Measurements from ENCODE around the gene PRR33. TPM values are rescaled to one million over a fixed set of nuclear protein-coding genes. Genes with fewer than 3 reads are reported as not detected.

PRR33 gene
- polyA plus RNA-seq, 2 of the 4 experiments (the other 2 are of a cell fraction) = not detected

DNA sequence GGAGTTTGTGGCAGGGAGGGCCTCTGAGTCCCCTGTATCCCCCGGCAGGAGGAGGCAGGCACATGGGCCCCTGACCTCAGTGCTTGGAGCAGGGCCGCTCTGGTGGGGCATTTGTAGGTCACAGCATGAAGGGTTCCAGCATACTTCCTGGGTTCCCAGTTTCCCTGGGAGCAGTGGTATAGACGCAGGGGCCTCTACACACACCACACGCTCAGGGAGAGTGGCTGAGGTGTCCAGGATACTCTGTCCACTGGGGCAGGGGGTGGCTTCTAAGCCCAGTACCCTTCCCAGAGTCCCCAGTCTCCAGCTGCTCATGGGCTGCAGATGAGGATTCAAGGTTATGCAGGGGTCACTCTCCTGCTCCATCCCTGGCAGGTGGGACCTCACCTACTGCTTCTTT is 32.7 kb downstream of the PRR33 start:
- peak overlapping the region in 1 of 2 experiments; percentile 7; a peak in 1 of 6 replicates for H3K27ac ChIP-seq
- H3K4me1 ChIP-seq = peaks cover 20% of the 10 kb centered on the region
- ChIA-PET CTCF (interaction anchor here (0.6 to 14.5 kb wide), 7 partner anchors 10 to 333 kb away, joined by 3 to 174 read pairs (median 6); partner anchors contain the start of genes SYT8 and TNNI2), POLR2A (no interaction called here)
- FAIRE-seq (no peak), DNase-seq (ENCODE audit: low read depth in 1 of 2, low spot score in 1 of 2) (no peak), ATAC-seq (no peak)
- TF ChIP-seq HEYL (CRISPR knock-in tag; IDR thresholded peaks at IDR 0.05) (no peak), BHLHE40 (IDR thresholded peaks at IDR 0.05; ENCODE audit: low read depth, low read length) (no peak), SMC3 (IDR thresholded peaks at IDR 0.05) (no peak), EHF (CRISPR knock-in tag; IDR thresholded peaks at IDR 0.05) (no peak), ZSCAN20 (CRISPR knock-in tag; IDR thresholded peaks at IDR 0.05) (no peak), RARB (CRISPR knock-in tag; IDR thresholded peaks at IDR 0.05) (no peak), FOSB (CRISPR knock-in tag; IDR thresholded peaks at IDR 0.05) (no peak), CHD4 (IDR thresholded peaks at IDR 0.05; ENCODE audit: borderline replicate concordance) (no peak)
- TF ChIP-seq, protein P1, sequence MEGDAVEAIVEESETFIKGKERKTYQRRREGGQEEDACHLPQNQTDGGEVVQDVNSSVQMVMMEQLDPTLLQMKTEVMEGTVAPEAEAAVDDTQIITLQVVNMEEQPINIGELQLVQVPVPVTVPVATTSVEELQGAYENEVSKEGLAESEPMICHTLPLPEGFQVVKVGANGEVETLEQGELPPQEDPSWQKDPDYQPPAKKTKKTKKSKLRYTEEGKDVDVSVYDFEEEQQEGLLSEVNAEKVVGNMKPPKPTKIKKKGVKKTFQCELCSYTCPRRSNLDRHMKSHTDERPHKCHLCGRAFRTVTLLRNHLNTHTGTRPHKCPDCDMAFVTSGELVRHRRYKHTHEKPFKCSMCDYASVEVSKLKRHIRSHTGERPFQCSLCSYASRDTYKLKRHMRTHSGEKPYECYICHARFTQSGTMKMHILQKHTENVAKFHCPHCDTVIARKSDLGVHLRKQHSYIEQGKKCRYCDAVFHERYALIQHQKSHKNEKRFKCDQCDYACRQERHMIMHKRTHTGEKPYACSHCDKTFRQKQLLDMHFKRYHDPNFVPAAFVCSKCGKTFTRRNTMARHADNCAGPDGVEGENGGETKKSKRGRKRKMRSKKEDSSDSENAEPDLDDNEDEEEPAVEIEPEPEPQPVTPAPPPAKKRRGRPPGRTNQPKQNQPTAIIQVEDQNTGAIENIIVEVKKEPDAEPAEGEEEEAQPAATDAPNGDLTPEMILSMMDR (IDR thresholded peaks at IDR 0.05) = no peak
- 58% methylated on average over 4 of the region's 4 CpGs for WGBS (ENCODE audit: missing lambda C conversion rate)
- H3K9me3 ChIP-seq = no peaks in the 10 kb centered on the region
- H3K4me2 ChIP-seq = no peak overlapping the region
- H3K4me3 ChIP-seq = no peak overlapping the region

DNA sequence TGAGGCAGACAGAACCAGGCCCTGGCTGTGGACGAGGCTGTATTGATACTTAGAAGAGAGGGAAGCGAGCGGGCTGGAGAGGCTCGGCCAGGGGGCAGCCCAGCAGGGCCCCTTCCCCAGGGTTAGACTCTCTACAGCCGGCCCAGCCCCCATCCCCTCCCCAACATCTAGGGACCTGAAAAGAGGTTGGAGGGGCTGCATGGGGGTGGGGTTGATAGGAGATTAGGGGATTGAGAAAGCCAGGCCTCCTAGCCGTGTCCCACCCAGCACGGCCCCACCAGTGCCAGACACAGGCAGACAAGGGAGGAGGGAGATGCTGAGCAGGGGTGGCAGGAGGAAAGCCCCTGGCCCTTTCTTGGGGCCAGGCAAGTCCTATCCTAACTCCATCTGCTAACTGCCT is 33.1 kb downstream of the PRR33 start:
- Histone ChIP-seq H3K4me3 (no peak overlapping the region), H3K27ac (peak overlapping the region in 1 of 2 experiments; percentile 7; a peak in 1 of 6 replicates), H3K4me2 (no peak overlapping the region), H3K9me3 (no peaks in the 10 kb centered on the region), H3K4me1 (peaks cover 15% of the 10 kb centered on the region)
- TF ChIP-seq, protein P2, sequence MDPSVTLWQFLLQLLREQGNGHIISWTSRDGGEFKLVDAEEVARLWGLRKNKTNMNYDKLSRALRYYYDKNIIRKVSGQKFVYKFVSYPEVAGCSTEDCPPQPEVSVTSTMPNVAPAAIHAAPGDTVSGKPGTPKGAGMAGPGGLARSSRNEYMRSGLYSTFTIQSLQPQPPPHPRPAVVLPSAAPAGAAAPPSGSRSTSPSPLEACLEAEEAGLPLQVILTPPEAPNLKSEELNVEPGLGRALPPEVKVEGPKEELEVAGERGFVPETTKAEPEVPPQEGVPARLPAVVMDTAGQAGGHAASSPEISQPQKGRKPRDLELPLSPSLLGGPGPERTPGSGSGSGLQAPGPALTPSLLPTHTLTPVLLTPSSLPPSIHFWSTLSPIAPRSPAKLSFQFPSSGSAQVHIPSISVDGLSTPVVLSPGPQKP (IDR thresholded peaks at IDR 0.05; ENCODE audit: low read depth, low read length) = no peak
- TF ChIP-seq EP300 (IDR thresholded peaks at IDR 0.05) (no peak), NFE2L2 (conservative IDR thresholded peaks at IDR 0.05; ENCODE audit: low read length) (no peak), ZSCAN20 (CRISPR knock-in tag; IDR thresholded peaks at IDR 0.05) (no peak), ZFP36 (IDR thresholded peaks at IDR 0.05; ENCODE audit: borderline replicate concordance, partially characterized antibody) (no peak), MYC (IDR thresholded peaks at IDR 0.05; ENCODE audit: borderline replicate concordance, low read length) (no peak)
- DNase-seq (ENCODE audit: low read depth in 1 of 2, low spot score in 1 of 2) (no peak), ATAC-seq (no peak), FAIRE-seq (no peak)
- WGBS (ENCODE audit: missing lambda C conversion rate) = 76% methylated on average over 7 of the region's 7 CpGs
- ChIA-PET POLR2A (no interaction called here), CTCF (interaction anchor here (1.0 to 14.5 kb wide), 8 partner anchors 10 to 293 kb away, joined by 3 to 174 read pairs (median 14); partner anchors contain the start of genes SYT8 and TNNI2)

DNA sequence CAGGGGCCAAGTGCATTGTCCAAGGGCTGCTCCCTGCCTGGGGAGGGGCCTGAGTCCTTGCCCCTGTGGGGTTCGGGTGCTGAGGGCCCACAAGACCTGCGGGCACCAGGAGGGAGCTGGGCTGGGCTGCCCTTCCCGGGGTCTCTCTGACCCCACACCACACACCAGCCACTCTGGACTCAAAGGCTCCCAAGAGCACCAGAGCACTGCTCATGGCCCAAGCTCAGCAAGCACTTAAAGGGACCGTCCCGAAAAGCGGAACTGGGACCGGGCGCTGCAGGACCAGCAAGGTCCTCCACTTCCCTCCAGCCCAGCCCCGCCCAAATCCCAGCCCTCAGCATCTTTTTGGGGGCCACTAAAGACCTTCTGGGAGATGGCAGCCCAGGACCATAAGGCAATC is 33.5 kb downstream of the PRR33 start:
- WGBS (ENCODE audit: missing lambda C conversion rate) = 61% methylated on average over 9 of the region's 9 CpGs
- TF ChIP-seq CBX8 (IDR thresholded peaks at IDR 0.05) (no peak), HDAC2 (IDR thresholded peaks at IDR 0.05) (no peak), RCOR1 (IDR thresholded peaks at IDR 0.05; ENCODE audit: low read depth, low read length) (no peak), RFX5 (IDR thresholded peaks at IDR 0.05) (no peak), BHLHE40 (IDR thresholded peaks at IDR 0.05; ENCODE audit: low read depth, low read length) (no peak)
- DNase-seq (ENCODE audit: low read depth in 1 of 2, low spot score in 1 of 2) = no peak

DNA sequence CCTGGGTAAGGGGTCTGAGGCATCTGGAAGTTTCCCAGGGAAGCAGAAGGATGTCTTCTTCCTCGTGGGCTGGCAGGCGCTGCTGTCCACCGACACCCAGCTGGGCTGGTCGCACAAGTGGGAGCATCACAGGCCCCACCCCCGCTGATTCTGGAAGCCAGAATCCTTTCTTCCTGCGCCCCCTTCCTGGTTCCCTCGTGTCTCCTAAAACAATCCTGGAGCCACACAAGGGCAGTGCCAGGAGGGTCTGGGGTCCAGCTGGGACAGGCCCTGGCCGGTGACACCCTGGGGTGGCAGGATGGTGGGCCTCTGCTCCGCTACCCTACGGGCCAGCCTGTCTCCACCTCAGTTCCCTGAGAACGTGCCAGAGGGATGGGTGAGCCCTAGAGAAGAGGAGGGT is 34.6 kb downstream of the PRR33 start:
- ChIA-PET CTCF (interaction anchor here (1.0 to 14.5 kb wide), 10 partner anchors 9 to 294 kb away, joined by 3 to 174 read pairs (median 8); partner anchors contain the start of genes SYT8 and TNNI2), POLR2A (no interaction called here)
- FAIRE-seq (no peak), ATAC-seq (no peak), DNase-seq (ENCODE audit: low read depth in 1 of 2, low spot score in 1 of 2) (no peak)
- no peak for TF ChIP-seq TP53 (CRISPR knock-in tag; IDR thresholded peaks at IDR 0.05)
- no peak overlapping the region for H3K4me2 ChIP-seq
- H3K4me3 ChIP-seq = no peak overlapping the region
- H3K4me1 ChIP-seq = peaks cover under 1% of the 10 kb centered on the region; the same call in 2 of the 3 replicates
- H3K9me3 ChIP-seq = no peaks in the 10 kb centered on the region
- no peak overlapping the region for H3K27ac ChIP-seq
- 78% methylated on average over 6 of the region's 11 CpGs for WGBS (ENCODE audit: missing lambda C conversion rate)

More for the DNA sequence above, 33.5 kb downstream of the PRR33 start:
- ChIA-PET POLR2A (no interaction called here), CTCF (interaction anchor here (0.9 to 14.5 kb wide), 10 partner anchors 11 to 298 kb away, joined by 3 to 174 read pairs (median 8); partner anchors contain the start of genes SYT8 and TNNI2)
- no peak for ATAC-seq
- no peaks in the 10 kb centered on the region for H3K9me3 ChIP-seq
- H3K4me2 ChIP-seq = no peak overlapping the region
- peak overlapping the region in 1 of 2 experiments; percentile 12; a peak in 1 of 6 replicates for H3K27ac ChIP-seq
- H3K4me3 ChIP-seq = no peak overlapping the region
- H3K4me1 ChIP-seq = peaks cover 11% of the 10 kb centered on the region
- FAIRE-seq = no peak

All from A549 (cell line).